Germinal center (tissue), 1 donor: ENCODE data around the gene CDH4.

Source experiments
- DNase-seq: peaks from one replicate; pipeline ENCODE4 v3.0.0; 2012; ENCODE audit warnings: mixed read lengths, low spot score

The CDH4 gene

GRCh38 chr20:61328911-61329558, 77.0 kb downstream of the CDH4 start:
- DNase-seq = peak; percentile 59

GRCh38 chr20:61330441-61330840, 78.4 kb downstream of the CDH4 start:
- DNase-seq = no peak

GRCh38 chr20:61331543-61331942, 79.5 kb downstream of the CDH4 start:
- DNase-seq = no peak

GRCh38 chr20:61332016-61332975, 80.2 kb downstream of the CDH4 start:
- DNase-seq = no peak

- DNase-seq = no peak
Measured at GRCh38 chr20:61333484-61334108, 81.5 kb downstream of the CDH4 start.

- DNase-seq = no peak
Measured at GRCh38 chr20:61340157-61340556, 88.1 kb downstream of the CDH4 start.

- DNase-seq = no peak
Measured at GRCh38 chr20:61341605-61342004, 89.5 kb downstream of the CDH4 start.

- no peak for DNase-seq
Measured at GRCh38 chr20:61343934-61344333, 91.9 kb downstream of the CDH4 start.

GRCh38 chr20:61345656-61346055, 93.6 kb downstream of the CDH4 start:
- no peak for DNase-seq

- no peak for DNase-seq
Measured at GRCh38 chr20:61346996-61347395, 94.9 kb downstream of the CDH4 start.

GRCh38 chr20:61347443-61347842, 95.4 kb downstream of the CDH4 start:
- no peak for DNase-seq

GRCh38 chr20:61349447-61350165, 97.5 kb downstream of the CDH4 start:
- DNase-seq = no peak

GRCh38 chr20:61350500-61351250, 98.6 kb downstream of the CDH4 start:
- no peak for DNase-seq

GRCh38 chr20:61352346-61353260, 100.5 kb downstream of the CDH4 start:
- DNase-seq = no peak

GRCh38 chr20:61353261-61354000, 101.4 kb downstream of the CDH4 start:
- DNase-seq = no peak

- no peak for DNase-seq
Measured at GRCh38 chr20:61354001-61354390, 101.9 kb downstream of the CDH4 start.

- no peak for DNase-seq
Measured at GRCh38 chr20:61354501-61354900, 102.4 kb downstream of the CDH4 start.

GRCh38 chr20:61354901-61355495, 102.9 kb downstream of the CDH4 start:
- no peak for DNase-seq

- no peak for DNase-seq
Measured at GRCh38 chr20:61355585-61355984, 103.5 kb downstream of the CDH4 start.
